ENCODE data around the gene ADAMTS2. TPM values are rescaled to one million over a fixed set of nuclear protein-coding genes. Genes with fewer than 3 reads are reported as not detected.

ADAMTS2 gene
- total RNA-seq, 1 donor from 2014 or later: 23.5 TPM

DNA sequence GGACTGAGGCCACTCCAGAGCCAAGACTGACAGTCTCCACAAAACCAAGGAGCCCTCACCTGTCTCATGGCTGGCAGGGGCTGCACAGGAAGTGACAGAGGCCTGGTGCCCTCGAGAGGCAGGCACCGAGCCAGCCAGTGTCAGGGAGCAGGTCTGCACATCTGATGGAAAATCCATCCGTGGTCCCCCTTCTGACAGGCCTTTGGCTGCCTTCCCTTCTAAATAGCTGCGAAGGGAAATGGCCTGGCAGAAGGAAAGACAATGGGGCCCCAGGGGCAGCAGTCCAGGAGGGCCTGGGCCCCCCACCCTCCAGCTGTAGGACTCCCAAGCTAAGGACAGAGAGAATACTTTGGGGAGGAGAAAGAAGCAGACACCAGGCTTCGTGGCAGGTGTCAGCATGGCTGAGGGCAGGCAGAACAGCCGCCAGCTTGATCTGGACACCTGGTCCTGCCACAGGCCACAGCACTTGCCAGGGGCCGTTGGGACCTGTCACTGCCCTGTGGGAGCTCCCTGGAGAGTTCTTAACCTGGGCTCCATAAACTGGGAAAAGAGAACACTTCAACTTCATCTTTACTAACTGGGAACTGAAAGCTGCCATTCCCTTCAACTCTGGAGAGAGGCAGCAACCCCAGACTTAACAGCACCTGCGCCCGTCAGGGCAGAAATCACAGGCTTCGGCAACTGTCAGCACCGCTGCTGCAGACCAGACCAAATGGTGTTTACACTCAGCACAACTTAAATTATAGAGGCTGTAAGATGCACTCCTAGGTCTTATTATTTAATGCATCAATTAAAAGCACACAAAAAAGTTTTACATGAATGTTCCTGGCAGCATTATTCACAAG lies 22.0 kb downstream of the ADAMTS2 start:
- peaks cover 58% of the 10 kb centered on the region for H3K4me1 Mint-ChIP-seq (ENCODE audit: low read depth, unreplicated experiment)
- peak overlapping the region; percentile 48 for H3K4me3 Mint-ChIP-seq (ENCODE audit: unreplicated experiment)
- TF ChIP-seq, protein P1, sequence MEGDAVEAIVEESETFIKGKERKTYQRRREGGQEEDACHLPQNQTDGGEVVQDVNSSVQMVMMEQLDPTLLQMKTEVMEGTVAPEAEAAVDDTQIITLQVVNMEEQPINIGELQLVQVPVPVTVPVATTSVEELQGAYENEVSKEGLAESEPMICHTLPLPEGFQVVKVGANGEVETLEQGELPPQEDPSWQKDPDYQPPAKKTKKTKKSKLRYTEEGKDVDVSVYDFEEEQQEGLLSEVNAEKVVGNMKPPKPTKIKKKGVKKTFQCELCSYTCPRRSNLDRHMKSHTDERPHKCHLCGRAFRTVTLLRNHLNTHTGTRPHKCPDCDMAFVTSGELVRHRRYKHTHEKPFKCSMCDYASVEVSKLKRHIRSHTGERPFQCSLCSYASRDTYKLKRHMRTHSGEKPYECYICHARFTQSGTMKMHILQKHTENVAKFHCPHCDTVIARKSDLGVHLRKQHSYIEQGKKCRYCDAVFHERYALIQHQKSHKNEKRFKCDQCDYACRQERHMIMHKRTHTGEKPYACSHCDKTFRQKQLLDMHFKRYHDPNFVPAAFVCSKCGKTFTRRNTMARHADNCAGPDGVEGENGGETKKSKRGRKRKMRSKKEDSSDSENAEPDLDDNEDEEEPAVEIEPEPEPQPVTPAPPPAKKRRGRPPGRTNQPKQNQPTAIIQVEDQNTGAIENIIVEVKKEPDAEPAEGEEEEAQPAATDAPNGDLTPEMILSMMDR (IDR thresholded peaks at IDR 0.05; ENCODE audit: partially characterized antibody, unreplicated experiment): no peak
- peak; percentile 41 for DNase-seq
- H3K27me3 Mint-ChIP-seq (ENCODE audit: unreplicated experiment): peaks cover 21% of the 10 kb centered on the region
- H3K9me3 Mint-ChIP-seq (ENCODE audit: unreplicated experiment): peaks cover 16% of the 10 kb centered on the region
- no peaks in the 10 kb centered on the region for H3K36me3 Mint-ChIP-seq (ENCODE audit: unreplicated experiment)
- H3K27ac Mint-ChIP-seq (ENCODE audit: unreplicated experiment): peak overlapping the region; percentile 43

DNA sequence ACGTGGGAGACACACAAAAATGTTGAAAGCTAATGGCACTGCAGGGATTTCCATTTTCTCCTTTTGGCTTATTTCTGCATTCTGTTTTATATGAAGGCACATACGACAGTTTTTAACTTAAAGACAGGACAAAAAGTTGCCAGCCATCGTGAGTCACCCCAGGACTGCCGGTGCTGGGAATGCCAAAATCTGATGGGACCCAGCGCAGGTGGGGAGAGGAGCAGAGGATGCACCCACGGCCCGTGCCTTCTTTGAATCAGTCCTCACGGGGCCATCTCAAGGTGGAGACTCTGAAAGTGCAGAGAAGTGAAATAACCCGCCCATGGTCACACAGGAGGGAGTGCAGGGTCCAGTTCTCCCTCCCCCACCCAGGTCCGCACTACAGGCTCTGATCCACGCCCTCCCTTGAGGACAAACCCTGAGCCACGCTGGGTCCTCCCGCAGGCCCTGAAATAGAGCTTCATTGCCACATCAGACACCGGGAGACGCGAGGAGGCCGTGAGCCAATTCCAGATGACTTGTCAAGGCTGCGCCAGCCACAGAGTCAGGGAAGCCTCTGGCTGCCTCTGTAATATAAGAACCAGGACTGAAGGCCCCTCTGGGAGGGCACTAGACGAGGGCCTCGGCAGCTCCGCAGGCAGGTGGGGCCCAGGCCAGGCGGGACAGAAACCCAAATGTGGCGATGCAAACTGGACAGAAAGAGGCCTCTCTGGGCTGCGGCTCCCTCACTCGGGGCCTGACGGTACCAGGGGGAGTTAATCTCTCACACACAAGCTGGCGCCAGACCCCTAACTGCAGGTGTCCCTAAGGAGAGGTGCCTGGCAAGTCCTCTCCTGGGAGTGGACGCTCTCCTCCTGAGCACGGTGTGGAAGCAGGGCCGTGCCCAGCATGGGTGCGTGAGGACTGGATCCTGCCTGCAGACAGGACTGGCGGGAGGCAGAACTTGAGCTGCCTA lies 22.9 kb downstream of the ADAMTS2 start:
- Mint-ChIP-seq H3K27me3 (ENCODE audit: unreplicated experiment) (peaks cover 22% of the 10 kb centered on the region), H3K9me3 (ENCODE audit: unreplicated experiment) (peaks cover 18% of the 10 kb centered on the region), H3K4me3 (ENCODE audit: unreplicated experiment) (no peak overlapping the region), H3K36me3 (ENCODE audit: unreplicated experiment) (no peaks in the 10 kb centered on the region), H3K4me1 (ENCODE audit: low read depth, unreplicated experiment) (peaks cover 62% of the 10 kb centered on the region), H3K27ac (ENCODE audit: unreplicated experiment) (peak overlapping the region; percentile 43)
- DNase-seq: peak; percentile 23
- TF ChIP-seq, protein P1 (IDR thresholded peaks at IDR 0.05; ENCODE audit: partially characterized antibody, unreplicated experiment): no peak

DNA sequence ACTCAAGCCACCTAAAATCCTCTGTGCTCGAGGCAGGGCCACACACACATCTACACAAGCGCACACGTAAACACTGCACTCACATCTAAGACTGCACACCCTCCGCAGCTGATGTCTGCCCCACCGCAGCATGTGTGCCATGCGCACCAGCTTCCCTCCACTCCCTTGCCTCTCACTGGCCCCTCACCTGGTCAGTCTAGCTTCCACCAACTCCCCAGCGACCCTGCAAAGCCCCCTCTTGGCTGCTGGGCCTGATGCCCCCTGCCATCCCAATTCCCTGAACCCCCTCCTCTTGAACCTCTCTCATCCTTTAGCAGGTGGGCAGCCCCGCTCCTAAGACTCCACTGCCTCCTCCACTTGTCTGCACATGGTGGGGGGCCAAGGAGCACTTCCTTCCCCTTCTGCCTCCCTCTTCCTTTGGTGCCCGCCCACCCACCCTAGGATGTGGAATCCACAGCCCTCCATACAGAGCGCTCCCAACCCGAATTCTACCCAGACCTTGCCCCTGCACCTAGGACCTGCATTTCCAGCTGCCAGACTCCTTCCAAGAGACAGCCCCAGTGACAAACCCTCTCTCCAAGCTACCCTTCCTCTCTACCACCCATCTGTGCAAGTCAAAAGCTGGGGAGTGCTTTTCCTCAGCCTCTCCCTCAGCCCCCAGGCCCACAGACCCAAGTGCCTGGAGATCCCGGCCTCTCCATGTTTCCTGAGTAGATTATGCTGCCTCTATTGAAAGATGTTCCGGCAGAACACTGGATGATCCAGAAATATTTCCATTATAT lies 23.9 kb downstream of the ADAMTS2 start:
- Mint-ChIP-seq H3K4me3 (ENCODE audit: unreplicated experiment) (peak overlapping the region; percentile 55), H3K27me3 (ENCODE audit: unreplicated experiment) (peaks cover 19% of the 10 kb centered on the region), H3K27ac (ENCODE audit: unreplicated experiment) (peak overlapping the region; percentile 62), H3K4me1 (ENCODE audit: low read depth, unreplicated experiment) (peaks cover 59% of the 10 kb centered on the region), H3K36me3 (ENCODE audit: unreplicated experiment) (no peaks in the 10 kb centered on the region), H3K9me3 (ENCODE audit: unreplicated experiment) (peaks cover 18% of the 10 kb centered on the region)
- DNase-seq: peak; percentile 8
- TF ChIP-seq, protein P1 (IDR thresholded peaks at IDR 0.05; ENCODE audit: partially characterized antibody, unreplicated experiment): no peak

DNA sequence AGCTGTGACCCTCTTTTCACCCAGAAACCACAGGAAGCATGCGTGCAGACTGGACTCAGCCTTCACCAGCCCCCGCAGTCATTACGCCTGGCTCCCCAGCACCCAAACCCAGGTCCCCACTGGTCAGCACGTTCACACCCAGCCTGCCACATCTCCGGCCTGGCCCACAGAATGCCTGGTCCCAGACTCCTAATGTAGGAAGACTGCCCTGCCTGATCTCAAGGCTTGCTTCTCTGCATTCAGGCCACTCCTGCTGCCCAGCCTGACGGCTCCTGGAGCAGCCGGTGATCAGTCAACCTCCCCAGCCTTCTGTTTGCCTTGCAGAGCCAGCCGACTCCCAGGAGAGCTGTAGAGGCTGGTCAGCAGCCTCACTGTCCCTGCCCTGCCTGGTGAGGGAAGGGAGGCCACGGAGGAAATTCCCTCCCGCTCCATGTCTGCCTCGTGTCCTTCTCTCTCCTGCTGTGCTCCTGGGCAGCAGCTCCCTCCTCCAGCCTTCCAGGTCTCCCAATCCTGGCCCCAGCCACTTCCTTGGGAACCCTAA lies 25.4 kb downstream of the ADAMTS2 start:
- H3K36me3 Mint-ChIP-seq (ENCODE audit: unreplicated experiment): peaks cover 8% of the 10 kb centered on the region
- peak overlapping the region; percentile 80 for H3K4me3 Mint-ChIP-seq (ENCODE audit: unreplicated experiment)
- H3K27ac Mint-ChIP-seq (ENCODE audit: unreplicated experiment): peak overlapping the region; percentile 95
- DNase-seq: peak; percentile 78
- peaks cover 54% of the 10 kb centered on the region for H3K4me1 Mint-ChIP-seq (ENCODE audit: low read depth, unreplicated experiment)
- H3K9me3 Mint-ChIP-seq (ENCODE audit: unreplicated experiment): peaks cover 24% of the 10 kb centered on the region
- peaks cover 19% of the 10 kb centered on the region for H3K27me3 Mint-ChIP-seq (ENCODE audit: unreplicated experiment)
- TF ChIP-seq, protein P1 (IDR thresholded peaks at IDR 0.05; ENCODE audit: partially characterized antibody, unreplicated experiment): no peak

Data from glutamatergic neuron (in vitro differentiated cells).